ENCODE data around the gene COG4.
"Not testable (repeated sequence)": the region's sequence is repeated elsewhere in the genome, so short reads cannot be mapped to it uniquely, and the experiment has no call there.

The COG4 gene

GRCh38 chr16:70524399-70524825 is 1.1 kb upstream of the COG4 start:
- peaks cover 12% of the 10 kb centered on the region for H3K4me1 ChIP-seq (ENCODE audit: control insufficient read depth, insufficient read depth, low read length)
- TF ChIP-seq GLIS1 (tag by site-specific recombination; IDR thresholded peaks at IDR 0.05) (0 out of 2 replicates have a peak, but pooled peaks have one; percentile 4), ZFP3 (tag by site-specific recombination; IDR thresholded peaks at IDR 0.05; ENCODE audit: low read depth) (0 out of 2 replicates have a peak, but pooled peaks have one; percentile 9), ZNF362 (tag by site-specific recombination; IDR thresholded peaks at IDR 0.05) (0 out of 2 replicates have a peak, but pooled peaks have one; percentile 29), ZBTB20 (tag by site-specific recombination; IDR thresholded peaks at IDR 0.05) (peak; percentile 30; the same call in 1 of the 2 replicates)
- H3K4me3 ChIP-seq (ENCODE audit: low read depth, low read length): peak overlapping the region; percentile 91
- peak overlapping the region; percentile 99 for H3K27ac ChIP-seq (ENCODE audit: extremely low read depth, low read depth, low read length)
- CTCF ChIA-PET: interaction anchor here (0.6 to 0.8 kb wide), 3 partner anchors 53 to 143 kb away, joined by 3 to 4 read pairs (median 4); no protein-coding TSS in a partner anchor
- not testable (repeated sequence) for H3K9me3 ChIP-seq (ENCODE audit: control insufficient read depth, insufficient read depth, low read depth, low read length)
- H3K36me3 ChIP-seq (ENCODE audit: control insufficient read depth in 2 of 2, insufficient read depth in 1 of 2, low read length in 2 of 2): peaks cover 12 to 44% of the 10 kb centered on the region in 2 experiments
- POLR2A ChIA-PET: interaction anchor here (0.6 to 5.9 kb wide), 6 partner anchors 9 to 235 kb away, joined by 3 to 42 read pairs (median 4); partner anchors contain the start of gene AARS1

GRCh38 chr16:70523743-70524398 is 517 bp upstream of the COG4 start, which contains the start of gene SF3B3:
Gene SF3B3 (plus strand): TSS chr16:70523816. CDS start chr16:70526657, 2,841 bp downstream.
- POLR2A ChIA-PET: interaction anchor here (0.6 to 5.9 kb wide), 5 partner anchors 10 to 250 kb away, joined by 3 to 42 read pairs (median 6); no protein-coding TSS in a partner anchor
- H3K36me3 ChIP-seq (ENCODE audit: control insufficient read depth in 2 of 2, insufficient read depth in 1 of 2, low read length in 2 of 2): peaks cover 12 to 41% of the 10 kb centered on the region in 2 experiments
- no peak for TF ChIP-seq ATF2 (tag by site-specific recombination; IDR thresholded peaks at IDR 0.05; ENCODE audit: low read depth)
- no peak for TF ChIP-seq ZNF202 (tag by site-specific recombination; IDR thresholded peaks at IDR 0.05; ENCODE audit: borderline replicate concordance)
- 0 out of 2 replicates have a peak, but pooled peaks have one; percentile 17 for TF ChIP-seq ZNF513 (tag by site-specific recombination; IDR thresholded peaks at IDR 0.05)
- no peak for TF ChIP-seq ZNF629 (tag by site-specific recombination; IDR thresholded peaks at IDR 0.05)
- TF ChIP-seq ZNF48 (tag by site-specific recombination; IDR thresholded peaks at IDR 0.05): no peak
- TF ChIP-seq ZSCAN16 (tag by site-specific recombination; IDR thresholded peaks at IDR 0.05): no peak
- no peak for TF ChIP-seq ZIC2 (tag by site-specific recombination; IDR thresholded peaks at IDR 0.05)
- no peak for TF ChIP-seq ZFP41 (tag by site-specific recombination; IDR thresholded peaks at IDR 0.05; ENCODE audit: borderline replicate concordance)
- TF ChIP-seq SETDB1 (IDR thresholded peaks at IDR 0.05; ENCODE audit: insufficient read length, low read length): no peak
- TF ChIP-seq ZNF341 (tag by site-specific recombination; IDR thresholded peaks at IDR 0.05; ENCODE audit: low read depth): no peak
- TF ChIP-seq ZBTB26 (tag by site-specific recombination; optimal IDR thresholded peaks at IDR 0.05): peak; percentile 40
- no peak for TF ChIP-seq OSR2 (tag by site-specific recombination; IDR thresholded peaks at IDR 0.05)
- TF ChIP-seq ZNF692 (tag by site-specific recombination; IDR thresholded peaks at IDR 0.05): peak; percentile 52
- TF ChIP-seq ZNF138 (tag by site-specific recombination; IDR thresholded peaks at IDR 0.05; ENCODE audit: borderline replicate concordance): no peak
- TF ChIP-seq TRIM28 (IDR thresholded peaks at IDR 0.05; ENCODE audit: borderline replicate concordance, low read length): no peak
- no peak for TF ChIP-seq HOXC10 (CRISPR knock-in tag; IDR thresholded peaks at IDR 0.05)
- TF ChIP-seq ZNF514 (tag by site-specific recombination; IDR thresholded peaks at IDR 0.05): no peak
- TF ChIP-seq GLIS2 (tag by site-specific recombination; IDR thresholded peaks at IDR 0.05): no peak
- TF ChIP-seq ZNF174 (tag by site-specific recombination; IDR thresholded peaks at IDR 0.05): no peak
- no peak for TF ChIP-seq GLI2 (tag by site-specific recombination; IDR thresholded peaks at IDR 0.05; ENCODE audit: borderline replicate concordance, low read depth)
- TF ChIP-seq GLI4 (tag by site-specific recombination; IDR thresholded peaks at IDR 0.05): no peak

More at GRCh38 chr16:70523743-70524398, 517 bp upstream of the COG4 start, which contains the start of gene SF3B3:
- Histone ChIP-seq H3K9me3 (ENCODE audit: control insufficient read depth, insufficient read depth, low read depth, low read length) (no peaks in the 10 kb centered on the region), H3K4me1 (ENCODE audit: control insufficient read depth, insufficient read depth, low read length) (peaks cover 12% of the 10 kb centered on the region), H3K27ac (ENCODE audit: extremely low read depth, low read depth, low read length) (peak within 1 kb of the TSS; percentile 99), H3K4me3 (ENCODE audit: low read depth, low read length) (peak within 1 kb of the TSS; percentile 91)
- CTCF ChIA-PET: interaction anchor here (0.6 kb wide), 2 partner anchors 53 to 68 kb away, joined by 3 to 4 read pairs; no protein-coding TSS in a partner anchor
